ENCODE data around the gene ALDH1A1. TPM values are rescaled to one million over a fixed set of nuclear protein-coding genes. Genes with fewer than 3 reads are reported as not detected.

The ALDH1A1 gene
- total RNA-seq, 1 donor from 2014 or later, result 0.14 TPM

- no peak for DNase-seq (ENCODE audit: low read depth, low spot score)
- H3K36me3 Mint-ChIP-seq (ENCODE audit: low read depth), result no peaks in the 10 kb centered on the region
- H3K4me3 Mint-ChIP-seq, result no peak overlapping the region
- no peaks in the 10 kb centered on the region for H3K4me1 Mint-ChIP-seq
- H3K27ac Mint-ChIP-seq (ENCODE audit: unreplicated experiment), result no peak overlapping the region
- no peak for TF ChIP-seq CTCF (conservative IDR thresholded peaks at IDR 0.05)
- no peaks in the 10 kb centered on the region for H3K27me3 Mint-ChIP-seq (ENCODE audit: low read depth)
- H3K9me3 Mint-ChIP-seq, result no peaks in the 10 kb centered on the region
These were observed 54.5 kb downstream of the ALDH1A1 start for GRCh38 chr9:72898360-72898759.

GRCh38 chr9:72897069-72897649 lies 55.7 kb downstream of the ALDH1A1 start:
- H3K4me1 Mint-ChIP-seq, result no peaks in the 10 kb centered on the region
- no peak for DNase-seq (ENCODE audit: low read depth, low spot score)
- H3K27ac Mint-ChIP-seq (ENCODE audit: unreplicated experiment), result no peak overlapping the region
- no peaks in the 10 kb centered on the region for H3K36me3 Mint-ChIP-seq (ENCODE audit: low read depth)
- TF ChIP-seq CTCF (conservative IDR thresholded peaks at IDR 0.05), result no peak
- no peak overlapping the region for H3K4me3 Mint-ChIP-seq
- no peaks in the 10 kb centered on the region for H3K9me3 Mint-ChIP-seq
- H3K27me3 Mint-ChIP-seq (ENCODE audit: low read depth), result no peaks in the 10 kb centered on the region

GRCh38 chr9:72896439-72896838 lies 56.4 kb downstream of the ALDH1A1 start:
- DNase-seq (ENCODE audit: low read depth, low spot score), result no peak
- Mint-ChIP-seq H3K4me3 (no peak overlapping the region), H3K27me3 (ENCODE audit: low read depth) (no peaks in the 10 kb centered on the region), H3K4me1 (no peaks in the 10 kb centered on the region), H3K9me3 (no peaks in the 10 kb centered on the region), H3K27ac (ENCODE audit: unreplicated experiment) (no peak overlapping the region), H3K36me3 (ENCODE audit: low read depth) (no peaks in the 10 kb centered on the region)
- TF ChIP-seq CTCF (conservative IDR thresholded peaks at IDR 0.05), result no peak

- H3K36me3 Mint-ChIP-seq (ENCODE audit: low read depth), result no peaks in the 10 kb centered on the region
- H3K9me3 Mint-ChIP-seq, result no peaks in the 10 kb centered on the region
- no peak overlapping the region for H3K4me3 Mint-ChIP-seq
- no peaks in the 10 kb centered on the region for H3K27me3 Mint-ChIP-seq (ENCODE audit: low read depth)
- H3K27ac Mint-ChIP-seq (ENCODE audit: unreplicated experiment), result no peak overlapping the region
- no peaks in the 10 kb centered on the region for H3K4me1 Mint-ChIP-seq
- no peak for TF ChIP-seq CTCF (conservative IDR thresholded peaks at IDR 0.05)
- no peak for DNase-seq (ENCODE audit: low read depth, low spot score)
These were observed 57.7 kb downstream of the ALDH1A1 start for GRCh38 chr9:72895122-72895521.

- no peak for TF ChIP-seq CTCF (conservative IDR thresholded peaks at IDR 0.05)
- no peaks in the 10 kb centered on the region for H3K4me1 Mint-ChIP-seq
These were observed 58.5 kb downstream of the ALDH1A1 start for GRCh38 chr9:72894342-72894741.

More at GRCh38 chr9:72894342-72894741, 58.5 kb downstream of the ALDH1A1 start:
- Mint-ChIP-seq H3K27me3 (ENCODE audit: low read depth) (no peaks in the 10 kb centered on the region), H3K4me3 (no peak overlapping the region), H3K27ac (ENCODE audit: unreplicated experiment) (no peak overlapping the region), H3K36me3 (ENCODE audit: low read depth) (no peaks in the 10 kb centered on the region), H3K9me3 (no peaks in the 10 kb centered on the region)
- no peak for DNase-seq (ENCODE audit: low read depth, low spot score)

Measured in neural crest cell (in vitro differentiated cells).